ENCODE data around the gene DPP8.

DNA sequence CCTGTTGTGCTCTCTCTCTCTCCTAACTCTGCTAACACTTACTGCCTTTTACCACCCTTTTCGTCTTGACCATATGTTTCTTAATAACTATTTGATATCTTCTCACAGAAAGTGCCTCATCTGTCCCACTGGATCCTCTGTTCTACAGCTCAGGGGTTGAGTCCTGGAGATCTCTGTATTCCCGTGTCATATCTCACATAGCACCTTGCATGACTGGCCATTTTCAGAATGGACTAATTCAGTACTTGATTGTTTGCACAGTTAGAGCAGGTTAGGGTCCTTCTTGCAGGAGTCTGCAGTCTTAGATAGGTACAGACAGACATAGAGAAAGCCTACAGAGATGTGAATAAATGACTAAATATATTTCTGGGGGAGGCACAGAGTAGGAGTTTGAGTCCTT lies 33.7 kb upstream of the DPP8 start:
- TF ChIP-seq, protein P1, sequence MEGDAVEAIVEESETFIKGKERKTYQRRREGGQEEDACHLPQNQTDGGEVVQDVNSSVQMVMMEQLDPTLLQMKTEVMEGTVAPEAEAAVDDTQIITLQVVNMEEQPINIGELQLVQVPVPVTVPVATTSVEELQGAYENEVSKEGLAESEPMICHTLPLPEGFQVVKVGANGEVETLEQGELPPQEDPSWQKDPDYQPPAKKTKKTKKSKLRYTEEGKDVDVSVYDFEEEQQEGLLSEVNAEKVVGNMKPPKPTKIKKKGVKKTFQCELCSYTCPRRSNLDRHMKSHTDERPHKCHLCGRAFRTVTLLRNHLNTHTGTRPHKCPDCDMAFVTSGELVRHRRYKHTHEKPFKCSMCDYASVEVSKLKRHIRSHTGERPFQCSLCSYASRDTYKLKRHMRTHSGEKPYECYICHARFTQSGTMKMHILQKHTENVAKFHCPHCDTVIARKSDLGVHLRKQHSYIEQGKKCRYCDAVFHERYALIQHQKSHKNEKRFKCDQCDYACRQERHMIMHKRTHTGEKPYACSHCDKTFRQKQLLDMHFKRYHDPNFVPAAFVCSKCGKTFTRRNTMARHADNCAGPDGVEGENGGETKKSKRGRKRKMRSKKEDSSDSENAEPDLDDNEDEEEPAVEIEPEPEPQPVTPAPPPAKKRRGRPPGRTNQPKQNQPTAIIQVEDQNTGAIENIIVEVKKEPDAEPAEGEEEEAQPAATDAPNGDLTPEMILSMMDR (IDR thresholded peaks at IDR 0.05): no peak
- TF ChIP-seq POLR2AphosphoS5 (IDR thresholded peaks at IDR 0.05): no peak
